ENCODE results near the gene NLRP1. TPM values are rescaled to one million over a fixed set of nuclear protein-coding genes. Genes with fewer than 3 reads are reported as not detected.
A peak's percentile ranks its signal among the peaks of the same experiment; 100 is the strongest.

The NLRP1 gene
- total RNA-seq, 1 donor from 2014 or later = 48.1 TPM

GRCh38 chr17:5558815-5559785 is 25.2 kb downstream of the NLRP1 start:
- Histone ChIP-seq H3K4me2 (ENCODE audit: low read length) (no peak overlapping the region), H4K20me1 (ENCODE audit: insufficient read depth, low read length) (no peaks in the 10 kb centered on the region), H3K27me3 (ENCODE audit: insufficient read depth, low read length) (no peaks in the 10 kb centered on the region), H3K9me3 (ENCODE audit: insufficient read depth, low read depth, low read length) (no peaks in the 10 kb centered on the region), H3K4me3 (ENCODE audit: insufficient read depth, low read depth, low read length) (no peak overlapping the region), H3K79me2 (ENCODE audit: insufficient read depth, low read length) (no peaks in the 10 kb centered on the region), H3K4me1 (ENCODE audit: insufficient read depth, low read length) (peaks cover 15% of the 10 kb centered on the region), H3K36me3 (ENCODE audit: insufficient read depth, low read length) (no peaks in the 10 kb centered on the region), H2AFZ (ENCODE audit: low read depth, low read length) (no peak overlapping the region), H3K9ac (ENCODE audit: low read length) (no peak overlapping the region), H3K27ac (ENCODE audit: low read depth, low read length) (no peak overlapping the region)
- H3K4me1 Mint-ChIP-seq (ENCODE audit: low read depth, unreplicated experiment) = peaks cover 32% of the 10 kb centered on the region
- H3K36me3 Mint-ChIP-seq (ENCODE audit: low read depth, unreplicated experiment) = peaks cover 5% of the 10 kb centered on the region
- FAIRE-seq (no peak), DNase-seq (ENCODE audit: low read depth) (no peak)
- no peak overlapping the region for H3K4me3 Mint-ChIP-seq (ENCODE audit: unreplicated experiment)
- H3K9me3 Mint-ChIP-seq (ENCODE audit: unreplicated experiment) = peaks cover 4% of the 10 kb centered on the region
- H3K27me3 Mint-ChIP-seq (ENCODE audit: low read depth, unreplicated experiment) = peaks cover 3% of the 10 kb centered on the region
- TF ChIP-seq CTCF (IDR thresholded peaks at IDR 0.05; ENCODE audit: insufficient read depth, low read depth, low read length) (no peak), EZH2 (IDR thresholded peaks at IDR 0.05; ENCODE audit: insufficient read depth, low read length) (no peak)
- H3K27ac Mint-ChIP-seq (ENCODE audit: unreplicated experiment) = no peak overlapping the region

- Histone ChIP-seq H3K27me3 (ENCODE audit: insufficient read depth, low read length) (no peaks in the 10 kb centered on the region), H2AFZ (ENCODE audit: low read depth, low read length) (no peak overlapping the region), H4K20me1 (ENCODE audit: insufficient read depth, low read length) (no peaks in the 10 kb centered on the region), H3K79me2 (ENCODE audit: insufficient read depth, low read length) (no peaks in the 10 kb centered on the region), H3K4me1 (ENCODE audit: insufficient read depth, low read length) (peaks cover 15% of the 10 kb centered on the region), H3K4me3 (ENCODE audit: insufficient read depth, low read depth, low read length) (no peak overlapping the region), H3K9me3 (ENCODE audit: insufficient read depth, low read depth, low read length) (no peaks in the 10 kb centered on the region), H3K4me2 (ENCODE audit: low read length) (peak overlapping the region; percentile 41), H3K36me3 (ENCODE audit: insufficient read depth, low read length) (no peaks in the 10 kb centered on the region), H3K27ac (ENCODE audit: low read depth, low read length) (no peak overlapping the region), H3K9ac (ENCODE audit: low read length) (no peak overlapping the region)
- peaks cover 2% of the 10 kb centered on the region for H3K9me3 Mint-ChIP-seq (ENCODE audit: unreplicated experiment)
- no peak for DNase-seq (ENCODE audit: low read depth)
- FAIRE-seq = no peak
- TF ChIP-seq EZH2 (IDR thresholded peaks at IDR 0.05; ENCODE audit: insufficient read depth, low read length) = no peak
- no peak for TF ChIP-seq CTCF (IDR thresholded peaks at IDR 0.05; ENCODE audit: insufficient read depth, low read depth, low read length)
- H3K36me3 Mint-ChIP-seq (ENCODE audit: low read depth, unreplicated experiment) = peaks cover 5% of the 10 kb centered on the region
- H3K4me3 Mint-ChIP-seq (ENCODE audit: unreplicated experiment) = no peak overlapping the region
- H3K27ac Mint-ChIP-seq (ENCODE audit: unreplicated experiment) = peak overlapping the region; percentile 94
- H3K4me1 Mint-ChIP-seq (ENCODE audit: low read depth, unreplicated experiment) = peaks cover 32% of the 10 kb centered on the region
- H3K27me3 Mint-ChIP-seq (ENCODE audit: low read depth, unreplicated experiment) = peaks cover 2% of the 10 kb centered on the region
Observed at GRCh38 chr17:5557990-5558389, 26.3 kb downstream of the NLRP1 start.

GRCh38 chr17:5557485-5557884 is 26.8 kb downstream of the NLRP1 start:
- Histone ChIP-seq H3K36me3 (ENCODE audit: insufficient read depth, low read length) (no peaks in the 10 kb centered on the region), H3K9ac (ENCODE audit: low read length) (no peak overlapping the region), H3K4me1 (ENCODE audit: insufficient read depth, low read length) (peaks cover 15% of the 10 kb centered on the region), H3K27me3 (ENCODE audit: insufficient read depth, low read length) (no peaks in the 10 kb centered on the region), H3K4me2 (ENCODE audit: low read length) (peak overlapping the region; percentile 41), H3K4me3 (ENCODE audit: insufficient read depth, low read depth, low read length) (no peak overlapping the region), H3K27ac (ENCODE audit: low read depth, low read length) (no peak overlapping the region), H2AFZ (ENCODE audit: low read depth, low read length) (no peak overlapping the region), H3K9me3 (ENCODE audit: insufficient read depth, low read depth, low read length) (no peaks in the 10 kb centered on the region), H4K20me1 (ENCODE audit: insufficient read depth, low read length) (no peaks in the 10 kb centered on the region), H3K79me2 (ENCODE audit: insufficient read depth, low read length) (no peaks in the 10 kb centered on the region)
- FAIRE-seq (no peak), DNase-seq (ENCODE audit: low read depth) (peak; percentile 37)
- peaks cover 3% of the 10 kb centered on the region for H3K36me3 Mint-ChIP-seq (ENCODE audit: low read depth, unreplicated experiment)
- H3K4me3 Mint-ChIP-seq (ENCODE audit: unreplicated experiment) = peak overlapping the region; percentile 60
- no peaks in the 10 kb centered on the region for H3K9me3 Mint-ChIP-seq (ENCODE audit: unreplicated experiment)
- no peaks in the 10 kb centered on the region for H3K27me3 Mint-ChIP-seq (ENCODE audit: low read depth, unreplicated experiment)
- TF ChIP-seq EZH2 (IDR thresholded peaks at IDR 0.05; ENCODE audit: insufficient read depth, low read length) = no peak
- no peak for TF ChIP-seq CTCF (IDR thresholded peaks at IDR 0.05; ENCODE audit: insufficient read depth, low read depth, low read length)
- peaks cover 36% of the 10 kb centered on the region for H3K4me1 Mint-ChIP-seq (ENCODE audit: low read depth, unreplicated experiment)
- peak overlapping the region; percentile 94 for H3K27ac Mint-ChIP-seq (ENCODE audit: unreplicated experiment)

Data from astrocyte (in vitro differentiated cells and primary cell).